Suppressor macrophage treated with lipopolysaccharide for 1 hour (primary cell): ENCODE data around the gene DIO1.
"Not testable (repeated sequence)": the region's sequence is repeated elsewhere in the genome, so short reads cannot be mapped to it uniquely, and the experiment has no call there.

ENCODE experiments used
- DNase-seq, 3 donors: peaks; one replicate each; pipeline ENCODE4 v3.0.0-alpha.2; 2020 to 2022

The DIO1 gene

DNA sequence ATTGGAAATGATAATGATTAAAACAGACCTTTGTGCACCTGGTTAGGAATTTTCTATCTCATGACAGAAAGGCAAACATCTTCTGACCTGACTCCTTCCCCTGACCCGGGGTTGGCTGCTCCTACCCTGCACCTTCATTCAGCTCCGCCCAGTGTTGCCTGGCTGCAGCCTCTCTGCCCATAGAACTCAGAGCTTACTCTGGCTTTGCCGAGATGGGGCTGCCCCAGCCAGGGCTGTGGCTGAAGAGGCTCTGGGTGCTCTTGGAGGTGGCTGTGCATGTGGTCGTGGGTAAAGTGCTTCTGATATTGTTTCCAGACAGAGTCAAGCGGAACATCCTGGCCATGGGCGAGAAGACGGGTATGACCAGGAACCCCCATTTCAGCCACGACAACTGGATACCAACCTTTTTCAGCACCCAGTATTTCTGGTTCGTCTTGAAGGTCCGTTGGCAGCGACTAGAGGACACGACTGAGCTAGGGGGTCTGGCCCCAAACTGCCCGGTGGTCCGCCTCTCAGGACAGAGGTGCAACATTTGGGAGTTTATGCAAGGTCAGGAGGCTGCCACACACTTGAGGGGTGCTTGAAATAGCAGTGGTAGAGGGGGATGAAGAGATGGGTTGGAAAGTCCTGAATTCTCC lies at the start of gene DIO1:
DIO1 (plus strand) TSS at position 189 of the 638 bp plus-strand sequence; CDS start at position 213, 24 bp downstream.
- DNase-seq = no peak

DNA sequence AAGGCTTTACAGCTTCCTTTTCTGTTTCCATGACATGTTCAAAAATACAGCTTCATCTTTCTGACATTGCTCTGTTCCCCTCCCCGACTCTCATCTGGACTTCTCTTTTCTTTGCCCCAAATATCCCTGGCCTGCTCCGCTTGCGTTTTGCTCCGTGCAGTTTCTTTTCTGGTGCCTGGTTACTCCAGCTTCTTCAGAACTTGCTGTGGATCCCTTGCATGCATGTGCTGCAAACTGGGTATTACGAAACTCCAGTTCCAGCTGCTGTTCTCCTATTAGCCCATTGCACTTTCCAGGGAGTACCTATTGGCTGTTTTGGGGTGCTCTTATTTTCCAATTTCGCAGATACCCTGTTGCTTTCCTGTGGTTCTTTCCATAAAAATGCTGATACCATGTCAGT lies 46.0 kb upstream of the DIO1 start:
- DNase-seq = peak; percentile 14 to 23 (median 22)

DNA sequence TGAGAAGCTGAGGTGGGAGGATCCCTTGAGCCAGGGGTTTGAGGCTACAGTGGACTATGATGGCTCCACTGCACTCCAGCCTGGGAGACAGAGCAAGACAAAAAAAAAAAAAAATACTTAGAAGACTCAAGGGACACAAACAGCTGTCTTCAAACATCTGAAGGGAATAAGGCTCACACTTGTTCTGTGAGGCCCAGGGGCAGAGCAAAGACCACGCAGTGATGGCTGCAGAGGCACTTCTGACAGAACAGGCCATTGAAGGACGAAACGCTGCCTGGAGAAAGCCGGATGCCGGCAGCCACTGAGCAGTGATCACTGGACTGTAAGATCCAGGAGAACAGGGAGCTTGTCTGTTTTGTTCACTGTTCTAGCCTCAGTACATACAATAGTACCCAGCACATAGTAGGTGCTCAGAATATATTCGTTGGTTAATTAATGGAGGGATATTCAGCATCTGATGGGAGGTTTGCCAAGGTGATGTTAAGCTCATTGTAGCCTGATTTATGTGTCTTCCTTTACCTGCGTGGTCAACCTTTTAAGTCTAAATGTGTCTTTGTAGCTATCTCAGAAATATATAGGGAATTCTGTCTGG lies 43.8 kb upstream of the DIO1 start:
- no peak for DNase-seq

DNA sequence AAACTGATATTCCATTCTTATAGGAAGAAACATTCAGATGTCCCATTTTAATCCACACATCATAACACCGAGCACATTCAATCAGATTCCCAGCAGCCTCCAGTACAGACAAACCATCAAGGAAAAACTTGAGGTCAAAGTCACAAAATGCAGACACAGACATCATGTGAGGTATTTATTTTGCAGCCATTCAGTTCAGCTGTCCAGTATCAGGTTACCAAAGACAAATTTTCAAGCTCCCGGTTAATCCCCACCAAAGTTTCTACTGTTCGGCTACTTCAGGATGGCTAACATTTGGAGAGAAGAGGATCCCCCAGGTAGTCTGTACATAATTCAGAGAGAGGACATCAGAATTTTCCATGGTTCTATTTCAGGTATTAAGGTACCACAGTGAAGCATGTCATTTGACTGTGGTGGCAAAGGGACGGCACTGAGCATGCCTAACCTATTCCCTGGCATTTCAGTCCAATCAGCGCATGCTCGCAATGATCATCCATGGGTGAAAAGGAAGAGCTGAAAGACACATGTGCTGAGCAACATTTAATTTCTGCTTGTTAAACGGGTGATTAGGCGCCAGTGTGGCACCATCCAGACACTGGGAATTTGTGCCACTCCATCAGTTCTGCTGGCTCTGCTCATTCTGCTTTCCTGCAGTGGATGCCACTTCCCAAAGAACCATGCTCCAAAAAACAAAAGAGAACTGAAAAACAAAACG lies 42.3 kb upstream of the DIO1 start:
- no peak for DNase-seq

DNA sequence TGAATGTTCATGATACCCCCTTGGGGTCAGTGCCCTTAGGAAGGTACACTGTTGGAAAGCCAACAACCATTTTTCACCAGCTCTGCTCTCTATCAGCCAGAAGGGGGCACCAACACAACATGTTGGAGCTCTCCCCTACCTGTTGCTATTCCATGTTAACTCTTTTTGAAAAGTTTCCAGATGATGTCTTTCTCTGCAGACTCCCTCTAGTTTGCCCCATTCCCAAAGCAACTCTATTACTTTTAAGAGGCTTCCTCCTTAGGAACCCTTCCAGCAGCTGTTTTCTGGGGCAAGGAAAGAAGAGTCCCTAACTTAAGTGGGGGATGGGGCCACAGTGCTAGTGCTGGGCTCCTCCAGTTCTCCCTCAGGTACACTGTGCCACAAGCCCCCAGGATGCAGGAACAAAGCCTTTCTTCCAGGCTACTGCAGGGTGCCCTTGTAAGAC lies 33.0 kb upstream of the DIO1 start:
- DNase-seq = peak; percentile 62 to 67 (median 65)

DNA sequence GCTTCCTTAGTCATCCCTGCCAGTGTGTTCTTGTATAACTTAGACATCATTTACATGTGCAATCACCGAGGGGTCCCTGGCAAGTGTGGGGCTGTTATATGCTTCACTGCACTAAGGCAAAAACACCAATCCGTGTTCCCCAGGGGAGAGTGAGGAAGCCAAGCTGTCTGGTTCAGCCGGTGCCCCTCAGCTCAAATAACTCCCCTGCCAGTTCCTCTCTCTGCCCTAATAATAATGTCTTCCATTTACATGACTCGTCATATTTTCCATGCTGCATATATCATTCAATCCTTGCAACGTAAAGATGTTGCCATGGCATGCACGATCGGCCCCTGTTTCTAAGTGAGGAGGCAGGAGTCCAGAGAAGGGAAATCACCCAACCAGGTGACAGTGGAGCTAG lies 31.5 kb upstream of the DIO1 start:
- DNase-seq = no peak

DNA sequence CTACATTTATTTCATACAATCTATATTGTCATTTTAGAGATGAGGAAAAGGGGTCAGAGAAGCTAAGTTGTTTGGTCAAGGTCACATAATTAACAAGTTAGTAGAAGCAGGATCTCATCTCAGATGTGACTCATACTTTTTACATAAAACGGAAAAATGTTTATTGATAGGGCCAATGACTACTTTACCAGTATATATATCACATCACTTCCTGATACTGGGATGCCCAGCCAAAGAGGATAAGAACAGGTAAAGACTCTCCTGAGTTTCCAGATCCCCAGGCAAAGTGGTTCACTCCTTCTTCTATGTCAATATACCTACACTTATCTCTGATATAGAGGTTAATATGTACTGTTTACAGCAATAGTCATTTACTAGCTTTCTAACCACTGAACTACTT lies 25.4 kb upstream of the DIO1 start:
- no peak for DNase-seq

DNA sequence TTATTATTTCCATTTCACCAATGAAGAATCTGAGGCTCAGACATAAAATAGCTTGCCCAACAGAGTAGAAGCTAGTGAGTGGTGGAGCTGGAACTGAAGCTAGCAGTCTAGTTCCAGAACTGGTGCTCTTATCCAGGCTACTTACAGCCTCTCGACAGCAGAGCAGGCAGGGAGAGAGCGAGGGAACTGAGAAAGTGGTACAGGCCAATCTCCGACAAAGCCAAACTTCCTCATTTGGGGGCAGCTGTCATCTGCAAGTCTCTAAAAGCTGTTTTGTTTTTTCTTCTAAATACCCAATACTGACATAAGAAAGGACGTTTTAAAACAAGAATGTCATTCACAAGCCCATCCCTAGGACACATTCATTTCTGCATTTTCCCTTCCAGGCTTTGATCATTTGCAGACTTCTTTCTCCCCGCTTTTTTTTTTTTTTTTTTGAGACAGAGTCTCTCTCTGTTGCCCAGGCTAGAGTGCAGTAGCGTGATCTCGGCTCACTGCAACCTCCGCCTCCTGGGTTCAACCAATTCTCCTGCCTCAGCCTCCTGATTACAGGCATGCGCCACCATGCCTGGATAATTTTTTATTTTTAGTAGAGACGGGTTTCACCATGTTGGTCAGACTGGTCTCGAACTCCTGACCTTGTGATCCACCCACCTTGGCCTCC lies 24.4 kb upstream of the DIO1 start:
- peak in 2 of 3 donors; percentile 25 to 40 for DNase-seq

DNA sequence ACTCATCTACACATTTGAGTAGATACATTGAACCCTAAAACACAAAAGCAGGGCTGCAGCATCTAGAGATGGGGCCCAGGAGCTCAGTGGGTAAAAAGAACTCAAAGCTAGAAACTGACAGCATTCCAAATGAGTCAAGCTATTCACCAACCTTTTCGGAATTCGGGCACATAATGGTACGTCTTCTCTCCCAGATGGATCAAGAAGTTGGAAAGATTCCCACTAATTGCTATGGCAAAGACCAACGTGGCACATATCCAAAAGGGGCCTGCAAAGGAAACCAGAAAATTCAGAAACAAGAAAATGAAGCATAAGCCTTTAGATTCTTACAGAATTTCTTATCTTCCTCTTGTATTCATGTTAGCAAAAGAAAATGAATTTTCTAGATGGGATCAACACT lies 22.8 kb upstream of the DIO1 start:
- DNase-seq = no peak

DNA sequence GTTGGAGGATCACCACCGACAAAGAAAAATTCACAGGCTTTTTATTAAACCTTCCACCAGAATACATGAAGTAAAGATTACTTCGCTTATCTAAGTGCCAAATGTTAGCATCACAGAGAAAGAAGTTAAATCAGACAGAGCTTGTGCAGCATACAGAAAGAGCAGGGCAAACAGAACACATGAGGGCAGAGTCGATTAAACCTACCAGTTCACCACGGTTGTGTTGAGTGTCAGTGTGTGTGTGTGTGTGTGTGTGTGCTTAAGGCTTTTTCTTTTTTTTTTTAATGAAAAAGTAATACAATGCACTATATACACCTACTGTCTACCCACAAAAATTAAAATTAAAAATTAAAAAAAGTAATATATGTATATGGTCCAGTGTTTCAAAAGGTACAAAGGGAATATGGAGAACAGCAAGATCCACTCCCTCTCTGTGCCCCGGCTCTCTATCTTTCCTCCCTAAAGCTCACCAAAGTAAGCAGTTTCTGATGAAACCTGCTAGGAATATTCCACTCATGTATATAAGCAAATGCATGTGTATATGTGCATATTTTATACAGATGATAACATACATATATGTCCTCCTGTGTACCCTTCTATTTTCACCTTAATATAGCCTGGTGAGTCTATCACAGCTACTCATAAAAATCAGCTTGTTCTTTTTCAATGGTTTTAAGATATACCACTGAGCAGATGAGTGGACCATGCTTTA lies 22.1 kb upstream of the DIO1 start:
- DNase-seq = no peak

DNA sequence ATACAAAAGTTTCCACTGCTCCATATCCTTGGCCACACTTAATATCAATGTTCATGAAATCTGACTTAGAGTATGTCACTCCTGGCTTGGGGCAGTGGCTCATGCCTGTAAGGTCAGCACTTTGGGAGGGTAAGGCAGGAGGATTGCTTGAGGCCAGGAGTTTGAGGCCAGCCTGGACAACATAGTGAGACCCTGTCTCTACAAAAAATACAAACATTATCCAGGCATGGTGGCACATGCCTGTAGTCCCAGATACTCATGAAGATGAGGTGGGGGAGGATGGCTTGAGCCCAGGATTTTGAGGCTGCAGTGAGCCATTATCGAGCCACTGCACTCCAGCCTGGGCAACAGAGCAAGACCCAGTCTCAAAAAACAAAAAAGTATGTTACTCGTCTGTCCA lies 18.8 kb upstream of the DIO1 start:
- not testable (repeated sequence) for DNase-seq

DNA sequence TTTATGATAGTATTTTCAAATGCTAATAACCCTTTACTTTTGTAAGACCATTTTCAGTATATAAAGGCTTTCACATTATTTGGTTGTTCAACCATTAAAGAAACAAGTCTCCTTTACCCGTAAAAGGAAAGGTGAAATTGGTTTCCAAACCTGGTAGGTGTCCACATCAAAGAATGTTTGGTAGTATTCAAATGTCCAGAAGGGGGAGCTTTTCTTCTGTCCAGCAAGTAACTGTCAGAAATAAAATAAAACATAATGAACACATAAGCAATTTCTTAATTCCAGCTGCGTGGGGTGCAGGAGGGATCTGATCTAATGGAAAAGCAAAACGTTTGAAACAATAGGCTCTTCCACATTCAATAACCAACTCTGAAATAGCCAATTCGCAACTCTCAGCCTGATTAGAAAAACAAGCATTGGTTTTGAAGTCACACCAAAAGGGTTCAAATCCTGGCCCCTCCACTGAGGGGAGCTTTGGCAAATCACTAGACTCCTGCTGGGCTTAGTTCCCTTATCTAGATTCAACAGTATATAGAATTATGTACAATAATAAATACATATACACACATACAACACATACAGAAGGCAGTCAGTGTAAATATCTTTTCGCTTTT lies 15.4 kb upstream of the DIO1 start:
- DNase-seq = peak; percentile 72 to 81 (median 81)

DNA sequence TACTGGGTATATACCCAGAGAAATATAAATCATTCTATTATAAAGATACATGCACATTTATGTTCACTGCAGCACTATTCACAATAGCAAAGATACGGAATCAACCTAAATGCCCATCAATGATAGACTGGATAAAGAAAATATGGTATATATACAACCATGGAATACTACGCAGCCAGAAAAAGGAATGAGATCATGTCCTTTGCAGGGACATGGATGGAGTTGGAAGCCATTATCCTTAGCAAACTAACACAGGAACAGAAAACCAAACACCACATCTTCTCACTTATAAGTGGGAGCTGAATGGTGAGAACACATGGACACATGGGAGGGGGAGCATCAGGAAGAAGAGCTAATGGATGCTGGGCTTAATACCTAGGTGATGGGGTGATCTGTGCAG lies 12.1 kb upstream of the DIO1 start:
- DNase-seq = not testable (repeated sequence)

DNA sequence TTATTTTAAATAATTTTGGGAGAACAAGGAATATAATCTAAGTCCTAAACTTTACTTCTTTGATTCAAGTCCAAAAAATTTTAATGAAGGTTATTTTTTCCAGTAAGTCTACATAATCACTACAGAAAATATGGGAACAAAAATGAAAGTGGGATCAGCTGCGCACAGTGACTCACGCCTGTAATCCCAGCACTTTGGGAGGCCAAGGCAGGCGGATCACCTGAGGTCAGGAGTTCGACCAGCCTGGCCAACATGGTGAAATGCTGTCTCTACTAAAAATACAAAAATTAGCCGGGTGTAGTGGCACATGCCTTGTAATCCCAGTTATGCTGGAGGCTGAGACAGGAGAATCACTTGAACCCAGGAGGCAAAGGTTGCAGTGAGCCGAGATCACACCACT lies 10.4 kb upstream of the DIO1 start:
- DNase-seq = not testable (repeated sequence)

DNA sequence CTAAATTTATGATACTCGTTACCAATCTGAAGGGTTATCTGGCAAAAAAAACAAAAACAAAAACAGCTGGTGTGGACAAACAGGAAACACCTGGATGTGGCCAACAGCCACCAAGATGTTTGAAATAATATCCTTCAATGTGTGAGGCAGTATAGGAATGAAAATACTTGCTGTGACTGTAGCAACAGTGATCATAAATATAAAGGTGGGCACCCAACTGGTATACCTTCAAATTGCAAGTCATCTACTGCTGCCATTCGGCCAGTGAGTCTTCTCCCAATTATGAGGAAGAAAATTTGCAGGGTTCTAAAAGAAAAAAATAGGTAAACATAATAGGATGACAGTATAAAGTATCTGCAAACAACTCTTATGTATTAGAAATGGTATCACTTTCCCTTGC lies 5.3 kb upstream of the DIO1 start:
- no peak for DNase-seq

DNA sequence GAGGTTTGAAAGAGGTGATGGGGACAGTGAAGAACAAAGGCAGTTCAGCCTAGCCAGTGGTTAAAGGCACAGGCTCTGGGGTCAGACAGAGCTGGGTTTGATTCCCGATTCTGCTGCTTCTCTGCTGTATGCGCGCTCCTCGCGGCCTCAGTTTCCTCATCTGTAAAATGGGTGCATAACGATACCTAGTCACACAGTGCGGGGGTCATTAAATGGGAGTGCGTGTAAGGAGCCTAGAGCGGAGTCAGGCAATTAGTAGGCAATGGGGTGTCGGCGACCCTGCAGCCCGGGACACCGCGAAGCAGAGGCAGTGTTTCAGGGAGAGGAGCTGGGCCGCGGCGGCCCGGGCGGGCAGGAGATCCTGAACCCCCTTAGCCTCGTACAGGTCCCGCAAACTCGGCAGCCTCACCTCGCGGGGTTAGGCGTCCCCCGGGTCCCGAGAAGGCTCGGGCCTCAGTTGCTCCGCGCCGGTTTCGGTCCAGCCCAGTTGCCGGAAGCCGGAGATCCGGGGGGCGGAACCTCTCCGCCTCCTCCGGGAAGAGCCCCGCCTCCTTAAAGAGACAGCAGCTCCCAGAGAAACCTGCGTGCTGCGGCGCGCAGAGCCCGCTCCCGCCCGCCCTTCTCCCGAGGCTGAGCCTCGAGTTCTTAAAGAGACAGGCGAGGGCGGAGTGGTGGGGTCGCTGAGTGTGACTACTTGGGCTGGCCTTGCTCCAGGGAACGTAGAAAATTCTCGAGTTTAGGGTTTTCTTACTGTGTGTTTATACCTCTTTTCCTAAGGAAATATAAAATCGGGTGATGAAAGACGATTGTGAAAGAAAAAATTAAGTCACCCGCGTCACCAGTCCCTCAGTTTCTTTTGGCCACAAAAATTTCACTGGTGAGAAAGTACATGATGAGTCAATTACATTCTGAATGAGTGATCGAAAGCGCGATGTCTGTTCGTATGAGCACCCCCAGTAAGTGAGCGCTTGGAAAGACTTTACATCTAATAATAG lies 4.4 kb upstream of the DIO1 start, which contains the start of gene YIPF1:
YIPF1 (minus strand) TSS at position 494 of the 995 bp plus-strand sequence. CDS start 860 bp downstream, outside the sequence.
- peak; percentile 94 to 97 (median 94) for DNase-seq

DNA sequence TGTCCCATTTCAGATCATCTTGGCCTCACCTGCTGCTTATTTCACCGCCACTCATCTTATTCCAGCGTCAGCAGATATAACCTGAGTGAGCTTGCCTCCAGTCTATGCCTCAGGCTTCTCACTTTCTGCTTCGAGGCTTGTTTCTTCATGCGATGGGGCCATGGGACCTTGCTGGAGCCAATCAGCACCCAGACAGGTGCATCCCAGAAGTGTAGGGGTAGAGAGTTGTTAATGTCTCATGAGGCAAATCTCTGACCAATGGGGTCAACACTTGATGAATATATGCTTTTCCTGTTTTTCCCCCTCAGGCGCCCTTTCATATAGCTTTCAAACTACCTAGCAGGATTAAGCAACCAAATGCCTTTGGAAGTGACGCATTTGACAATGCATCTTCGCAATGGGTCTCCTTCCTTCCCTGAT lies 3.5 kb upstream of the DIO1 start:
- no peak for DNase-seq

DNA sequence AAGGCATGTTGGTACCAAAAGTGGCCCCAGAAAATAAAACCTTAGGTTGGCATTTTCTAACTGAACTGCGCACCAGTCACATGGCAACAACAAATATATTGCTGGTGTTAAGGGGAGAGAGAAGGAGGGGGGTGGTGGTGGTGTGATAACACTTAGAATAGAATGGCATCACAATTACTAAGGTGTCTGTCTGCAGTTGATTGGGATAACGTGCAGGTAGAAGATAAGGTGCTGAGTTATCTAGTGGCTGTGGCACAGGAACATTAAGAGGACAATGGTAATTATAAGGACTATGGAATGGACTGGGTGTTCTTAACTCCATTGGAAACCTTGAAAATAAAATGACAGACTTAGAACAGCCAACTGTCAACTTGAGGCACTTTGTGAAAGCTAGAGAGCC lies 3.0 kb upstream of the DIO1 start:
- DNase-seq = no peak

DNA sequence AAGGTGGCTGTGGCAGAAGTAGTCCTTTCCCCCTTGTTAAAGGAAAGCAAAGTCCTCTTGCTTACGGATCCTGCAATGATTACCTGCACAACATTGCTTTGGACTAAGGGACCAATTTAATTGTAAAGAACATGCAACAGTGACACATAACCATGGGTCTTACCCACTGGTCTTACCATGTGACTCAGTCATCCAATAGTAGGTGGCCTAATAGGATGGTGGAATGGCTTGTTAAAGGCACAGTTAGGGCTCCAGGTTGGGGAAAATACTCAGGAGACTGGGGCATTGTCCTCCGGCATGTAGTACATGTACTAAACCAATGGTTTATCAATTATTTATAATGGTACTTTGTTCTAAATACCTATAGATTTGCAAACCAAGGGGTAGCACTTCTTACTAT lies 2.3 kb upstream of the DIO1 start:
- peak; percentile 19 to 42 (median 33) for DNase-seq

DNA sequence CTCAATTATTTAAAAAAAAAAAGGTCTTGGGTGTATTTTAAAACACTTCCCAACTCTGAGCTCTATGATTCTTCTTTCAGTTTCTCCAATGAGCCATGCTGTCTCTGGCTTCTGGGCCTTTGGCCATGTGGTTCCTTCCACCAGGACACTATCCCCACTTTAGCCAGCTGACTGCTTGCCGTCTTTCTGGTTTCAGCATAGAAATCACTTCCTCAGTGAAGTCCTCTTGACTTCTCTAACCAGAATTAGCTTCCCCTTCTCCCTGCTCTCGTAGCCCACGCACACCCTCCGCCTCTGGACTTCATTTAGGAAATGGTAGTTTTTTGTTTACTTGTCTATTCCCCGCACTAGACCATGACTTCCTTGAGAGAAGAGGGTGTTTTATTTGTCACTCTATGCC lies 1.1 kb upstream of the DIO1 start:
- peak; percentile 93 to 98 (median 93) for DNase-seq

DNA sequence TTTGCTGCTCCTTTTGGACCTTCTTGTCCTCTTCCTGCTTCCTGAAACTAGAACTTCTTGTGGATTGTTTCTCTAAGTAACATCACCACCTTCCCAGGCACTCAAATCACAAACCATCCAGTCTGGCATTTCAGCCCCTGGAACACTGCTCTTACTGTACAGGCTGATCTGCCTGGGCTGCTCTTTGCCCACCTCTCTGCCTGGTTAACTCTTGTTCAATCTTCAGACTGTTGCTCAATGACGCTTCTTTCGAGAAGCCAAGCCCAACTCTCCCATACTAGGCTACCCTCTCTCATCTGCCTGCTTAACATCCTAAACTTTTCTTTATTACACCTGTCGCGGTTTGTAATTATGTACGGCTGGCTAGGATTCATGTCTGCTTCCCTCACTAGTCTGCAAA lies 657 bp downstream of the DIO1 start:
- DNase-seq = no peak
